GM21786 (cell line): ENCODE results near the gene GPRIN3.
A peak's percentile ranks its signal among the peaks of the same experiment; 100 is the strongest.

Experiments used
- ATAC-seq: cut with Tn5 transposase; IDR thresholded peaks from one replicate; pipeline ENCODE4 v1.9.1; 2021; ENCODE audit not compliant: unreplicated experiment

GPRIN3 gene

GRCh38 chr4:89307446-89308160, at the start of gene GPRIN3:
TSS of gene GPRIN3 (minus strand) at chr4:89307800. CDS start at chr4:89250110, 57,690 bp downstream.
- peak; percentile 78 for ATAC-seq

- ATAC-seq, result no peak
These were observed 49.7 kb upstream of the GPRIN3 start for GRCh38 chr4:89357340-89357739.

GRCh38 chr4:89356086-89356485, 48.5 kb upstream of the GPRIN3 start:
- no peak for ATAC-seq

- ATAC-seq, result no peak
These were observed 45.9 kb upstream of the GPRIN3 start for GRCh38 chr4:89353514-89353913.

GRCh38 chr4:89352541-89352940, 44.9 kb upstream of the GPRIN3 start:
- no peak for ATAC-seq

GRCh38 chr4:89351201-89351600, 43.6 kb upstream of the GPRIN3 start:
- no peak for ATAC-seq

GRCh38 chr4:89347363-89348025, 39.9 kb upstream of the GPRIN3 start:
- no peak for ATAC-seq

GRCh38 chr4:89344571-89344970, 37.0 kb upstream of the GPRIN3 start:
- ATAC-seq, result no peak

- no peak for ATAC-seq
These were observed 30.6 kb upstream of the GPRIN3 start for GRCh38 chr4:89338206-89338605.

GRCh38 chr4:89337681-89338080, 30.1 kb upstream of the GPRIN3 start:
- ATAC-seq, result no peak

GRCh38 chr4:89336818-89337420, 29.3 kb upstream of the GPRIN3 start:
- ATAC-seq, result no peak

GRCh38 chr4:89334830-89335229, 27.2 kb upstream of the GPRIN3 start:
- no peak for ATAC-seq

- no peak for ATAC-seq
These were observed 26.7 kb upstream of the GPRIN3 start for GRCh38 chr4:89334311-89334710.

GRCh38 chr4:89331686-89332544, 24.3 kb upstream of the GPRIN3 start:
- ATAC-seq, result no peak

GRCh38 chr4:89331197-89331596, 23.6 kb upstream of the GPRIN3 start:
- no peak for ATAC-seq

- no peak for ATAC-seq
These were observed 21.7 kb upstream of the GPRIN3 start for GRCh38 chr4:89329280-89329679.

- peak; percentile 79 for ATAC-seq
These were observed 17.1 kb upstream of the GPRIN3 start for GRCh38 chr4:89324671-89325070.

- ATAC-seq, result no peak
These were observed 15.1 kb upstream of the GPRIN3 start for GRCh38 chr4:89322671-89323070.

- no peak for ATAC-seq
These were observed 12.2 kb upstream of the GPRIN3 start for GRCh38 chr4:89319756-89320155.

- peak; percentile 53 for ATAC-seq
These were observed 9.3 kb upstream of the GPRIN3 start for GRCh38 chr4:89316931-89317366.

GRCh38 chr4:89316211-89316610, 8.6 kb upstream of the GPRIN3 start:
- ATAC-seq, result no peak
